Measurements from ENCODE around the gene SHOX.
"Not testable (repeated sequence)": the region's sequence is repeated elsewhere in the genome, so short reads cannot be mapped to it uniquely, and the experiment has no call there.

SHOX gene

GRCh38 chrX:626047-626446 lies 4.5 kb upstream of the SHOX start:
- not testable (repeated sequence) for H2BK12ac ChIP-seq (ENCODE audit: low read length in 2 of 2); H3K9me3 ChIP-seq (ENCODE audit: control insufficient read depth, low read length); H3K4ac ChIP-seq (ENCODE audit: low read depth in 1 of 2, low read length in 2 of 2); H3K79me1 ChIP-seq (replicated peaks; ENCODE audit: low read length, poor library complexity, severe bottlenecking); H3K9ac ChIP-seq (ENCODE audit: low read length); H3K27ac ChIP-seq (ENCODE audit: low read length, poor library complexity, severe bottlenecking); H3K4me2 ChIP-seq (ENCODE audit: low read length, poor library complexity, severe bottlenecking); H3K4me1 ChIP-seq (ENCODE audit: control insufficient read depth, insufficient read depth, low read depth, low read length); H2AFZ ChIP-seq (ENCODE audit: low read depth, low read length); H3K14ac ChIP-seq (ENCODE audit: low read length in 2 of 2); H2BK15ac ChIP-seq (ENCODE audit: low read depth, poor library complexity, severe bottlenecking); H3K23ac ChIP-seq (ENCODE audit: low read length in 2 of 2); H4K8ac ChIP-seq (ENCODE audit: low read length); H4K91ac ChIP-seq (ENCODE audit: low read length); DNase-seq; H3K4me3 ChIP-seq (ENCODE audit: insufficient read depth in 1 of 2, low read depth in 1 of 2, low read length in 2 of 2); H2BK120ac ChIP-seq (ENCODE audit: low read depth, low read length); H2AK5ac ChIP-seq (ENCODE audit: low read length, severe bottlenecking); H3K36me3 ChIP-seq (ENCODE audit: control insufficient read depth in 1 of 2, insufficient read depth in 2 of 2, low read depth in 1 of 2, low read length in 2 of 2); H3K18ac ChIP-seq (ENCODE audit: low read depth in 1 of 2, low read length in 2 of 2); H2BK5ac ChIP-seq (ENCODE audit: low read depth, low read length, poor library complexity, severe bottlenecking)
- WGBS, result 29% methylated on average over 2 of the region's 2 CpGs
- H3K27me3 ChIP-seq (ENCODE audit: control insufficient read depth in 1 of 2, insufficient read depth in 1 of 2, low read length in 2 of 2), result peaks cover 64 to 65% of the 10 kb centered on the region in 2 experiments

GRCh38 chrX:626745-627509 lies 3.7 kb upstream of the SHOX start:
- no peak overlapping the region for H3K27ac ChIP-seq (ENCODE audit: low read length, poor library complexity, severe bottlenecking)
- peaks cover 4% of the 10 kb centered on the region for H3K4me1 ChIP-seq (ENCODE audit: control insufficient read depth, insufficient read depth, low read depth, low read length)
- no peak for DNase-seq
- no peak overlapping the region for H2AK5ac ChIP-seq (ENCODE audit: low read length, severe bottlenecking)
- H4K8ac ChIP-seq (ENCODE audit: low read length), result no peak overlapping the region
- H2BK5ac ChIP-seq (ENCODE audit: low read depth, low read length, poor library complexity, severe bottlenecking), result no peak overlapping the region
- no peak overlapping the region for H4K91ac ChIP-seq (ENCODE audit: low read length)
- H2BK15ac ChIP-seq (ENCODE audit: low read depth, poor library complexity, severe bottlenecking), result no peak overlapping the region
- H2BK120ac ChIP-seq (ENCODE audit: low read depth, low read length), result no peak overlapping the region
- H2AFZ ChIP-seq (ENCODE audit: low read depth, low read length), result no peak overlapping the region
- H3K36me3 ChIP-seq (ENCODE audit: control insufficient read depth in 1 of 2, insufficient read depth in 2 of 2, low read depth in 1 of 2, low read length in 2 of 2), result no peaks in the 10 kb centered on the region
- H3K4me2 ChIP-seq (ENCODE audit: low read length, poor library complexity, severe bottlenecking), result no peak overlapping the region
- H3K9ac ChIP-seq (ENCODE audit: low read length), result no peak overlapping the region
- peaks cover 65 to 68% of the 10 kb centered on the region in 2 experiments for H3K27me3 ChIP-seq (ENCODE audit: control insufficient read depth in 1 of 2, insufficient read depth in 1 of 2, low read length in 2 of 2)
- H3K4ac ChIP-seq (ENCODE audit: low read depth in 1 of 2, low read length in 2 of 2), result no peak overlapping the region
- no peak overlapping the region for H3K14ac ChIP-seq (ENCODE audit: low read length in 2 of 2)
- no peak overlapping the region for H2BK12ac ChIP-seq (ENCODE audit: low read length in 2 of 2)
- no peak overlapping the region for H3K23ac ChIP-seq (ENCODE audit: low read length in 2 of 2)
- H3K4me3 ChIP-seq (ENCODE audit: insufficient read depth in 1 of 2, low read depth in 1 of 2, low read length in 2 of 2), result no peak overlapping the region
- no peak overlapping the region for H3K18ac ChIP-seq (ENCODE audit: low read depth in 1 of 2, low read length in 2 of 2)
- no peaks in the 10 kb centered on the region for H3K79me1 ChIP-seq (replicated peaks; ENCODE audit: low read length, poor library complexity, severe bottlenecking)
- 5% methylated on average over 13 of the region's 13 CpGs for WGBS
- H3K9me3 ChIP-seq (ENCODE audit: control insufficient read depth, low read length), result no peaks in the 10 kb centered on the region

GRCh38 chrX:627510-627981 lies 3.0 kb upstream of the SHOX start:
- Histone ChIP-seq H2BK15ac (ENCODE audit: low read depth, poor library complexity, severe bottlenecking) (no peak overlapping the region), H3K14ac (ENCODE audit: low read length in 2 of 2) (no peak overlapping the region), H3K36me3 (ENCODE audit: control insufficient read depth in 1 of 2, insufficient read depth in 2 of 2, low read depth in 1 of 2, low read length in 2 of 2) (no peaks in the 10 kb centered on the region), H3K23ac (ENCODE audit: low read length in 2 of 2) (no peak overlapping the region), H3K18ac (ENCODE audit: low read depth in 1 of 2, low read length in 2 of 2) (no peak overlapping the region), H3K79me1 (replicated peaks; ENCODE audit: low read length, poor library complexity, severe bottlenecking) (no peaks in the 10 kb centered on the region), H3K27me3 (ENCODE audit: control insufficient read depth in 1 of 2, insufficient read depth in 1 of 2, low read length in 2 of 2) (peaks cover 67 to 69% of the 10 kb centered on the region in 2 experiments), H3K9me3 (ENCODE audit: control insufficient read depth, low read length) (no peaks in the 10 kb centered on the region), H4K8ac (ENCODE audit: low read length) (no peak overlapping the region), H2AK5ac (ENCODE audit: low read length, severe bottlenecking) (no peak overlapping the region), H2BK120ac (ENCODE audit: low read depth, low read length) (no peak overlapping the region), H3K27ac (ENCODE audit: low read length, poor library complexity, severe bottlenecking) (no peak overlapping the region), H3K4ac (ENCODE audit: low read depth in 1 of 2, low read length in 2 of 2) (no peak overlapping the region), H2BK12ac (ENCODE audit: low read length in 2 of 2) (no peak overlapping the region), H3K4me1 (ENCODE audit: control insufficient read depth, insufficient read depth, low read depth, low read length) (peaks cover 4% of the 10 kb centered on the region), H3K9ac (ENCODE audit: low read length) (no peak overlapping the region), H4K91ac (ENCODE audit: low read length) (no peak overlapping the region), H2BK5ac (ENCODE audit: low read depth, low read length, poor library complexity, severe bottlenecking) (no peak overlapping the region), H3K4me2 (ENCODE audit: low read length, poor library complexity, severe bottlenecking) (no peak overlapping the region), H3K4me3 (ENCODE audit: insufficient read depth in 1 of 2, low read depth in 1 of 2, low read length in 2 of 2) (no peak overlapping the region), H2AFZ (ENCODE audit: low read depth, low read length) (no peak overlapping the region)
- WGBS, result 11% methylated on average over 15 of the region's 15 CpGs
- DNase-seq, result no peak

- no peak overlapping the region for H3K4me2 ChIP-seq (ENCODE audit: low read length, poor library complexity, severe bottlenecking)
- DNase-seq, result no peak
- no peak overlapping the region for H3K9ac ChIP-seq (ENCODE audit: low read length)
- H2BK12ac ChIP-seq (ENCODE audit: low read length in 2 of 2), result no peak overlapping the region
- H3K14ac ChIP-seq (ENCODE audit: low read length in 2 of 2), result no peak overlapping the region
- no peak overlapping the region for H3K18ac ChIP-seq (ENCODE audit: low read depth in 1 of 2, low read length in 2 of 2)
- 19% methylated on average over 4 of the region's 4 CpGs for WGBS
- H4K91ac ChIP-seq (ENCODE audit: low read length), result no peak overlapping the region
- peaks cover 4% of the 10 kb centered on the region for H3K4me1 ChIP-seq (ENCODE audit: control insufficient read depth, insufficient read depth, low read depth, low read length)
- no peak overlapping the region for H2BK120ac ChIP-seq (ENCODE audit: low read depth, low read length)
- H3K4ac ChIP-seq (ENCODE audit: low read depth in 1 of 2, low read length in 2 of 2), result no peak overlapping the region
- no peak overlapping the region for H4K8ac ChIP-seq (ENCODE audit: low read length)
- H3K79me1 ChIP-seq (replicated peaks; ENCODE audit: low read length, poor library complexity, severe bottlenecking), result no peaks in the 10 kb centered on the region
- no peak overlapping the region for H2BK15ac ChIP-seq (ENCODE audit: low read depth, poor library complexity, severe bottlenecking)
- no peak overlapping the region for H2BK5ac ChIP-seq (ENCODE audit: low read depth, low read length, poor library complexity, severe bottlenecking)
- H3K27me3 ChIP-seq (ENCODE audit: control insufficient read depth in 1 of 2, insufficient read depth in 1 of 2, low read length in 2 of 2), result peaks cover 71 to 74% of the 10 kb centered on the region in 2 experiments
- no peak overlapping the region for H2AFZ ChIP-seq (ENCODE audit: low read depth, low read length)
- no peaks in the 10 kb centered on the region for H3K9me3 ChIP-seq (ENCODE audit: control insufficient read depth, low read length)
- no peak overlapping the region for H2AK5ac ChIP-seq (ENCODE audit: low read length, severe bottlenecking)
- H3K36me3 ChIP-seq (ENCODE audit: control insufficient read depth in 1 of 2, insufficient read depth in 2 of 2, low read depth in 1 of 2, low read length in 2 of 2), result no peaks in the 10 kb centered on the region
- no peak overlapping the region for H3K4me3 ChIP-seq (ENCODE audit: insufficient read depth in 1 of 2, low read depth in 1 of 2, low read length in 2 of 2)
- H3K27ac ChIP-seq (ENCODE audit: low read length, poor library complexity, severe bottlenecking), result no peak overlapping the region
- no peak overlapping the region for H3K23ac ChIP-seq (ENCODE audit: low read length in 2 of 2)
Measured at GRCh38 chrX:627995-628394, 2.6 kb upstream of the SHOX start.
